AG04449 (cell line): ENCODE measurements around the gene BANF2.

ENCODE experiments used
- CTCF ChIA-PET: fragments of 350-600 bp; formaldehyde crosslinking; extraction: SDS; loops from one replicate; lab custom pipeline; 2021; ENCODE audit warnings: antibody characterized with exemption; lab: Yijun Ruan, JAX
- POLR2A ChIA-PET: fragments of 400-600, 350-600 bp; formaldehyde crosslinking; extraction: SDS; loops from one replicate; lab custom pipeline; 2020; ENCODE audit warnings: antibody characterized with exemption, inconsistent platforms; lab: Yijun Ruan, JAX
- DNase-seq: peaks from one replicate; pipeline ENCODE4 v3.0.0-alpha.2; 2010; ENCODE audit warnings: low read depth, low spot score
- H3K4me3 ChIP-seq: 2 replicates; pipeline ENCODE4 v1.5.1; 2011; ENCODE audit warnings: low read depth, mild to moderate bottlenecking, control low read depth, low read length
- CTCF ChIP-seq: IDR thresholded peaks from one replicate; pipeline ENCODE4 v1.5.1; 2011; ENCODE audit warnings: mild to moderate bottlenecking, moderate library complexity, low read length, control low read depth, inconsistent platforms; ENCODE audit not compliant: insufficient read depth; ENCODE audit errors: missing control alignments

BANF2 gene

GRCh38 chr20:17687800-17688199 lies 12.0 kb upstream of the BANF2 start:
- DNase-seq, result no peak
- no peak overlapping the region for H3K4me3 ChIP-seq
- CTCF ChIA-PET, result interaction anchor here (2.0 kb wide), 1 partner anchor 215 kb away, joined by 5 read pairs; no protein-coding TSS in a partner anchor
- POLR2A ChIA-PET, result no interaction called here
- TF ChIP-seq CTCF, result no peak

GRCh38 chr20:17688965-17689364 lies 10.8 kb upstream of the BANF2 start:
- TF ChIP-seq CTCF, result no peak
- ChIA-PET CTCF (interaction anchor here (0.6 to 1.9 kb wide), 3 partner anchors 8 to 249 kb away, joined by 3 to 4 read pairs (median 3); no protein-coding TSS in a partner anchor), POLR2A (interaction anchor here (0.7 kb wide), 1 partner anchor 240 kb away, joined by 3 read pairs; no protein-coding TSS in a partner anchor)
- no peak for DNase-seq
- H3K4me3 ChIP-seq, result no peak overlapping the region

- ChIA-PET POLR2A (no interaction called here), CTCF (interaction anchor here (1.9 kb wide), 2 partner anchors 8 to 248 kb away, joined by 4 to 15 read pairs; partner anchors contain the start of gene RRBP1)
- TF ChIP-seq CTCF, result no peak
Measured at GRCh38 chr20:17690144-17690543, 9.6 kb upstream of the BANF2 start.

GRCh38 chr20:17691758-17692157 lies 8.0 kb upstream of the BANF2 start:
- ChIA-PET CTCF (interaction anchor here (1.0 to 1.9 kb wide), 4 partner anchors 9 to 206 kb away, joined by 3 to 15 read pairs (median 4); partner anchors contain the start of gene RRBP1), POLR2A (interaction anchor here (1.9 kb wide), 1 partner anchor 9 kb away, joined by 9 read pairs; the partner anchor contains the start of gene RRBP1)

More at GRCh38 chr20:17690144-17690543, 9.6 kb upstream of the BANF2 start:
- DNase-seq, result no peak
- no peak overlapping the region for H3K4me3 ChIP-seq

GRCh38 chr20:17693444-17694001 lies 6.2 kb upstream of the BANF2 start:
- no peak overlapping the region for H3K4me3 ChIP-seq
- no peak for TF ChIP-seq CTCF
- ChIA-PET CTCF (interaction anchor here (0.9 to 3.4 kb wide), 2 partner anchors 11 to 205 kb away, joined by 4 to 18 read pairs; partner anchors contain the start of gene RRBP1), POLR2A (interaction anchor here (1.5 kb wide), 1 partner anchor 11 kb away, joined by 4 read pairs; the partner anchor contains the start of gene RRBP1)
- no peak for DNase-seq

More at GRCh38 chr20:17691758-17692157, 8.0 kb upstream of the BANF2 start:
- no peak overlapping the region for H3K4me3 ChIP-seq
- TF ChIP-seq CTCF, result no peak
- no peak for DNase-seq

- no peak overlapping the region for H3K4me3 ChIP-seq
- TF ChIP-seq CTCF, result no peak
- POLR2A ChIA-PET, result no interaction called here
- DNase-seq, result no peak
- CTCF ChIA-PET, result interaction anchor here (0.7 to 3.4 kb wide), 2 partner anchors 12 to 216 kb away, joined by 3 to 18 read pairs; partner anchors contain the start of gene RRBP1
Measured at GRCh38 chr20:17694767-17695166, 5.0 kb upstream of the BANF2 start.
